ENCODE data around the gene PEX14.

The PEX14 gene

GRCh38 chr1:10672343-10673050, 197.7 kb downstream of the PEX14 start:
- DNase-seq: no peak

GRCh38 chr1:10673109-10673711, 198.5 kb downstream of the PEX14 start:
- no peak for DNase-seq

- no peak for DNase-seq
These were observed 199.5 kb downstream of the PEX14 start for GRCh38 chr1:10674222-10674621.

GRCh38 chr1:10674700-10675609, 200.2 kb downstream of the PEX14 start:
- no peak for DNase-seq

- DNase-seq: no peak
These were observed 201.1 kb downstream of the PEX14 start for GRCh38 chr1:10675813-10676212.

GRCh38 chr1:10676963-10677362, 202.2 kb downstream of the PEX14 start:
- no peak for DNase-seq

- DNase-seq: no peak
These were observed 203.0 kb downstream of the PEX14 start for GRCh38 chr1:10677491-10678391.

- DNase-seq: no peak
These were observed 203.7 kb downstream of the PEX14 start for GRCh38 chr1:10678402-10678801.

GRCh38 chr1:10678852-10679251, 204.1 kb downstream of the PEX14 start:
- no peak for DNase-seq

GRCh38 chr1:10679496-10680220, 204.9 kb downstream of the PEX14 start:
- no peak for DNase-seq
